Stimulated activated naive B cell treated with anti-CD40 and anti-IgM and Interleukin-4, amounts not matched to agents 10 μg/mL and 1 μg/mL and 100 μg/mL, for 72 hours (primary cell): Measurements from ENCODE around the gene TTLL4.
A peak's percentile ranks its signal among the peaks of the same experiment; 100 is the strongest.

Experiments used
- ATAC-seq, 2 donors: fragments of 150-1000 bp; cut with Tn5 transposase; replicated peaks; 2 replicates each; pipeline ENCODE4 v1.10.0; 2021; ENCODE audit warnings: moderate library complexity in 1 of 2
- DNase-seq: peaks from one replicate; pipeline ENCODE4 v3.0.0; 2021
- H3K27ac Mint-ChIP-seq: one replicate; pipeline ENCODE4 v1.8.0; 2022; ENCODE audit warnings: mild to moderate bottlenecking, mixed read lengths
- H3K27me3 Mint-ChIP-seq, 2 donors: one replicate each; pipeline ENCODE4 v1.8.0; 2022; ENCODE audit warnings: mixed read lengths in 2 of 2
- H3K36me3 Mint-ChIP-seq, 2 donors: one replicate each; pipeline ENCODE4 v1.8.0; 2022; ENCODE audit warnings: mixed read lengths in 2 of 2, mild to moderate bottlenecking in 1 of 2
- H3K4me1 Mint-ChIP-seq, 2 donors: one replicate each; pipeline ENCODE4 v1.8.0; 2022; ENCODE audit warnings: mixed read lengths in 2 of 2, mild to moderate bottlenecking in 1 of 2
- H3K4me3 Mint-ChIP-seq, 2 donors: one replicate each; pipeline ENCODE4 v1.8.0; 2022; ENCODE audit warnings: mild to moderate bottlenecking in 2 of 2, mixed read lengths in 2 of 2, moderate library complexity in 1 of 2
- H3K9me3 Mint-ChIP-seq, 2 donors: one replicate each; pipeline ENCODE4 v1.8.0; 2022; ENCODE audit warnings: mixed read lengths in 2 of 2, mild to moderate bottlenecking in 1 of 2

Gene TTLL4

GRCh38 chr2:218701806-218702205, 8.8 kb upstream of the TTLL4 start:
- H3K4me1 Mint-ChIP-seq, result no peaks in the 10 kb centered on the region
- peaks cover 0 to 6% of the 10 kb centered on the region in 2 donors for H3K27me3 Mint-ChIP-seq
- H3K4me3 Mint-ChIP-seq, result no peak overlapping the region
- peaks cover 6 to 29% of the 10 kb centered on the region in 2 donors for H3K36me3 Mint-ChIP-seq
- ATAC-seq (no peak), DNase-seq (no peak)
- H3K27ac Mint-ChIP-seq, result no peak overlapping the region
- H3K9me3 Mint-ChIP-seq, result no peaks in the 10 kb centered on the region

- Mint-ChIP-seq H3K4me1 (no peaks in the 10 kb centered on the region), H3K4me3 (no peak overlapping the region), H3K36me3 (peaks cover 6 to 27% of the 10 kb centered on the region in 2 donors), H3K27ac (no peak overlapping the region), H3K27me3 (peaks cover 0 to 6% of the 10 kb centered on the region in 2 donors), H3K9me3 (no peaks in the 10 kb centered on the region)
- DNase-seq (no peak), ATAC-seq (no peak)
Observed at GRCh38 chr2:218703341-218703740, 7.3 kb upstream of the TTLL4 start.

GRCh38 chr2:218708086-218708485, 2.5 kb upstream of the TTLL4 start:
- DNase-seq (no peak), ATAC-seq (no peak)
- Mint-ChIP-seq H3K4me3 (no peak overlapping the region), H3K9me3 (no peaks in the 10 kb centered on the region), H3K36me3 (peaks cover 0 to 8% of the 10 kb centered on the region in 2 donors), H3K27me3 (peaks cover 0 to 6% of the 10 kb centered on the region in 2 donors), H3K4me1 (peaks cover 4 to 10% of the 10 kb centered on the region in 2 donors), H3K27ac (no peak overlapping the region)

- H3K36me3 Mint-ChIP-seq, result no peaks in the 10 kb centered on the region
- no peak for DNase-seq
- peaks cover 9 to 16% of the 10 kb centered on the region in 2 donors for H3K4me1 Mint-ChIP-seq
- H3K9me3 Mint-ChIP-seq, result no peaks in the 10 kb centered on the region
- no peak for ATAC-seq
- H3K4me3 Mint-ChIP-seq, result peak overlapping the region; percentile 93 to 96
- peak overlapping the region; percentile 20 for H3K27ac Mint-ChIP-seq
- H3K27me3 Mint-ChIP-seq, result peaks cover 0 to 6% of the 10 kb centered on the region in 2 donors
Observed at GRCh38 chr2:218709908-218710307, 727 bp upstream of the TTLL4 start.

- peak overlapping the region; percentile 94 for H3K27ac Mint-ChIP-seq
- H3K4me1 Mint-ChIP-seq, result peaks cover 9 to 16% of the 10 kb centered on the region in 2 donors
- H3K36me3 Mint-ChIP-seq, result no peaks in the 10 kb centered on the region
- peak overlapping the region; percentile 93 to 96 for H3K4me3 Mint-ChIP-seq
- H3K9me3 Mint-ChIP-seq, result no peaks in the 10 kb centered on the region
- DNase-seq, result no peak
- no peak for ATAC-seq
- peaks cover 0 to 6% of the 10 kb centered on the region in 2 donors for H3K27me3 Mint-ChIP-seq
Observed at GRCh38 chr2:218710334-218710686, 325 bp upstream of the TTLL4 start.

- Mint-ChIP-seq H3K9me3 (no peaks in the 10 kb centered on the region), H3K27ac (peak overlapping the region; percentile 94), H3K4me1 (peaks cover 9 to 16% of the 10 kb centered on the region in 2 donors), H3K36me3 (peaks cover 3 to 4% of the 10 kb centered on the region in 2 donors), H3K4me3 (peak overlapping the region; percentile 93 to 96), H3K27me3 (no peaks in the 10 kb centered on the region)
- DNase-seq (no peak), ATAC-seq (no peak)
Observed at GRCh38 chr2:218711550-218711929, 905 bp downstream of the TTLL4 start.

- Mint-ChIP-seq H3K4me3 (no peak overlapping the region), H3K36me3 (peaks cover 4 to 13% of the 10 kb centered on the region in 2 donors), H3K27ac (peak overlapping the region; percentile 20), H3K4me1 (peaks cover 9 to 16% of the 10 kb centered on the region in 2 donors), H3K9me3 (no peaks in the 10 kb centered on the region), H3K27me3 (no peaks in the 10 kb centered on the region)
- DNase-seq (no peak), ATAC-seq (no peak)
Observed at GRCh38 chr2:218713922-218714321, 3.3 kb downstream of the TTLL4 start.

GRCh38 chr2:218716070-218716469, 5.4 kb downstream of the TTLL4 start:
- Mint-ChIP-seq H3K4me3 (no peak overlapping the region), H3K4me1 (peaks cover 15 to 16% of the 10 kb centered on the region in 2 donors), H3K27ac (no peak overlapping the region), H3K9me3 (no peaks in the 10 kb centered on the region), H3K27me3 (no peaks in the 10 kb centered on the region), H3K36me3 (peaks cover 13 to 26% of the 10 kb centered on the region in 2 donors)
- DNase-seq (no peak), ATAC-seq (no peak)

- Mint-ChIP-seq H3K36me3 (peaks cover 13 to 26% of the 10 kb centered on the region in 2 donors), H3K9me3 (no peaks in the 10 kb centered on the region), H3K4me1 (peaks cover 6 to 12% of the 10 kb centered on the region in 2 donors), H3K4me3 (no peak overlapping the region), H3K27me3 (no peaks in the 10 kb centered on the region), H3K27ac (no peak overlapping the region)
- no peak for DNase-seq
- ATAC-seq, result no peak
Observed at GRCh38 chr2:218717262-218717661, 6.6 kb downstream of the TTLL4 start.

GRCh38 chr2:218718058-218718457, 7.4 kb downstream of the TTLL4 start:
- no peaks in the 10 kb centered on the region for H3K9me3 Mint-ChIP-seq
- no peak overlapping the region for H3K27ac Mint-ChIP-seq
- DNase-seq (no peak), ATAC-seq (no peak)
- H3K4me3 Mint-ChIP-seq, result no peak overlapping the region
- peaks cover 13 to 26% of the 10 kb centered on the region in 2 donors for H3K36me3 Mint-ChIP-seq
- no peaks in the 10 kb centered on the region for H3K27me3 Mint-ChIP-seq
- peaks cover 13 to 16% of the 10 kb centered on the region in 2 donors for H3K4me1 Mint-ChIP-seq

GRCh38 chr2:218719457-218719856, 8.8 kb downstream of the TTLL4 start:
- H3K9me3 Mint-ChIP-seq, result no peaks in the 10 kb centered on the region
- H3K4me3 Mint-ChIP-seq, result no peak overlapping the region
- H3K27ac Mint-ChIP-seq, result no peak overlapping the region
- peaks cover 14 to 28% of the 10 kb centered on the region in 2 donors for H3K36me3 Mint-ChIP-seq
- no peaks in the 10 kb centered on the region for H3K27me3 Mint-ChIP-seq
- DNase-seq (no peak), ATAC-seq (no peak)
- H3K4me1 Mint-ChIP-seq, result peaks cover 12 to 14% of the 10 kb centered on the region in 2 donors

GRCh38 chr2:218720048-218721041, 9.7 kb downstream of the TTLL4 start:
- no peak overlapping the region for H3K4me3 Mint-ChIP-seq
- peaks cover 14 to 32% of the 10 kb centered on the region in 2 donors for H3K36me3 Mint-ChIP-seq
- DNase-seq, result no peak
- no peak for ATAC-seq
- peaks cover 12 to 14% of the 10 kb centered on the region in 2 donors for H3K4me1 Mint-ChIP-seq
- no peaks in the 10 kb centered on the region for H3K27me3 Mint-ChIP-seq
- no peak overlapping the region for H3K27ac Mint-ChIP-seq
- no peaks in the 10 kb centered on the region for H3K9me3 Mint-ChIP-seq

- Mint-ChIP-seq H3K4me3 (no peak overlapping the region), H3K36me3 (peaks cover 21 to 40% of the 10 kb centered on the region in 2 donors), H3K4me1 (peaks cover 12 to 14% of the 10 kb centered on the region in 2 donors), H3K9me3 (peaks cover 4 to 6% of the 10 kb centered on the region in 2 donors), H3K27ac (no peak overlapping the region), H3K27me3 (no peaks in the 10 kb centered on the region)
- ATAC-seq, result no peak
- DNase-seq, result no peak
Observed at GRCh38 chr2:218721488-218721887, 10.9 kb downstream of the TTLL4 start.

- H3K4me1 Mint-ChIP-seq, result peaks cover 12 to 14% of the 10 kb centered on the region in 2 donors
- no peaks in the 10 kb centered on the region for H3K27me3 Mint-ChIP-seq
- H3K27ac Mint-ChIP-seq, result no peak overlapping the region
- ATAC-seq (no peak), DNase-seq (no peak)
- peaks cover 4 to 7% of the 10 kb centered on the region in 2 donors for H3K9me3 Mint-ChIP-seq
- H3K36me3 Mint-ChIP-seq, result peaks cover 25 to 42% of the 10 kb centered on the region in 2 donors
- no peak overlapping the region for H3K4me3 Mint-ChIP-seq
Observed at GRCh38 chr2:218721934-218722333, 11.3 kb downstream of the TTLL4 start.

- H3K9me3 Mint-ChIP-seq, result peaks cover 4 to 9% of the 10 kb centered on the region in 2 donors
- H3K36me3 Mint-ChIP-seq, result peaks cover 28 to 44% of the 10 kb centered on the region in 2 donors
- DNase-seq (no peak), ATAC-seq (no peak)
- H3K27me3 Mint-ChIP-seq, result no peaks in the 10 kb centered on the region
- no peak overlapping the region for H3K27ac Mint-ChIP-seq
- H3K4me1 Mint-ChIP-seq, result peaks cover 12 to 14% of the 10 kb centered on the region in 2 donors
- no peak overlapping the region for H3K4me3 Mint-ChIP-seq
Observed at GRCh38 chr2:218722419-218722818, 11.8 kb downstream of the TTLL4 start.
